ENCODE results near the gene PALM2AKAP2. TPM values are rescaled to one million over a fixed set of nuclear protein-coding genes. Genes with fewer than 3 reads are reported as not detected.

PALM2AKAP2 gene
- total and polyA plus RNA-seq, 10 of the 15 experiments (the other 5 are each of a cell fraction or from before 2014, with no cell fraction given), result 0.01 TPM; not detected in 9

- no peaks in the 10 kb centered on the region for H3K9me3 ChIP-seq (replicated peaks; ENCODE audit: control insufficient read depth, insufficient read depth, low read length)
- RAD21 ChIA-PET (ENCODE audit: unreplicated experiment), result no interaction called here
- DNase-seq (ENCODE audit: low read depth, low spot score) (no peak), FAIRE-seq (no peak), ATAC-seq (no peak)
- no peak overlapping the region for H3K9ac ChIP-seq (ENCODE audit: control insufficient read depth, insufficient read depth, low read length)
- H3K4me2 ChIP-seq (ENCODE audit: control insufficient read depth, insufficient read depth), result no peak overlapping the region
- CTCF ChIA-PET, result no interaction called here
- no peaks in the 10 kb centered on the region; a peak in 1 of 4 replicates for H3K27me3 ChIP-seq (replicated peaks in 1 of 2; ENCODE audit: control insufficient read depth in 2 of 2, insufficient read depth in 2 of 2, low read length in 1 of 2)
- no peaks in the 10 kb centered on the region for H3K79me2 ChIP-seq (ENCODE audit: control insufficient read depth, insufficient read depth, low read length)
- no peak for TF ChIP-seq NFYA (IDR thresholded peaks at IDR 0.05; ENCODE audit: borderline replicate concordance, low read depth, low read length)
- no peak for TF ChIP-seq CREM (IDR thresholded peaks at IDR 0.05; ENCODE audit: low read depth)
- no peak for TF ChIP-seq DPF2 (IDR thresholded peaks at IDR 0.05)
- TF ChIP-seq CHD2 (IDR thresholded peaks at IDR 0.05; ENCODE audit: borderline replicate concordance, low read depth, low read length), result no peak
- TF ChIP-seq POLR2A (IDR thresholded peaks at IDR 0.05; ENCODE audit: low read depth, low read length), result no peak
- TF ChIP-seq IRF4 (IDR thresholded peaks at IDR 0.05; ENCODE audit: low read depth, low read length), result no peak
- no peak for TF ChIP-seq KDM1A (IDR thresholded peaks at IDR 0.05; ENCODE audit: borderline replicate concordance)
- TF ChIP-seq EED (IDR thresholded peaks at IDR 0.05; ENCODE audit: low read depth), result no peak
- TF ChIP-seq PKNOX1 (IDR thresholded peaks at IDR 0.05), result no peak
- no peaks in the 10 kb centered on the region for H4K20me1 ChIP-seq (ENCODE audit: control insufficient read depth, insufficient read depth)
- H3K36me3 ChIP-seq (ENCODE audit: control insufficient read depth in 2 of 2, insufficient read depth in 2 of 2, low read length in 1 of 2), result no peaks in the 10 kb centered on the region
- 38% methylated on average over 3 of the region's 3 CpGs for WGBS (ENCODE audit: insufficient coverage, insufficient replicate concordance, low lambda C conversion rate, missing lambda C conversion rate)
- SMC1A ChIA-PET (ENCODE audit: uncharacterized antibody, unreplicated experiment), result no interaction called here
- H3K4me1 ChIP-seq (ENCODE audit: control insufficient read depth, insufficient read depth, low read length), result no peaks in the 10 kb centered on the region
- H3K4me3 ChIP-seq, result no peak overlapping the region
- in situ Hi-C loops (cut with MboI) (no loop called here), intact Hi-C loops (cut with micrococcal nuclease; ENCODE audit: unreplicated experiment) (no loop called here)
- POLR2A ChIA-PET, result no interaction called here
- H2AFZ ChIP-seq (ENCODE audit: control insufficient read depth, low read depth, low read length), result no peak overlapping the region
- BruUV-seq (replicated peaks), result no TSS peak
- H3K27ac ChIP-seq (ENCODE audit: control insufficient read depth, insufficient read depth), result no peak overlapping the region
These were observed 49.8 kb upstream of the PALM2AKAP2 start for GRCh38 chr9:109730228-109730627.

GRCh38 chr9:109733690-109734089 is 46.3 kb upstream of the PALM2AKAP2 start:
- Histone ChIP-seq H3K36me3 (ENCODE audit: control insufficient read depth in 2 of 2, insufficient read depth in 2 of 2, low read length in 1 of 2) (no peaks in the 10 kb centered on the region), H3K4me3 (no peak overlapping the region), H3K79me2 (ENCODE audit: control insufficient read depth, insufficient read depth, low read length) (no peaks in the 10 kb centered on the region), H3K27me3 (replicated peaks in 1 of 2; ENCODE audit: control insufficient read depth in 2 of 2, insufficient read depth in 2 of 2, low read length in 1 of 2) (no peaks in the 10 kb centered on the region; a peak in 1 of 4 replicates), H3K9me3 (replicated peaks; ENCODE audit: control insufficient read depth, insufficient read depth, low read length) (no peaks in the 10 kb centered on the region), H3K4me1 (ENCODE audit: control insufficient read depth, insufficient read depth, low read length) (no peaks in the 10 kb centered on the region), H3K4me2 (ENCODE audit: control insufficient read depth, insufficient read depth) (no peak overlapping the region), H3K9ac (ENCODE audit: control insufficient read depth, insufficient read depth, low read length) (no peak overlapping the region), H4K20me1 (ENCODE audit: control insufficient read depth, insufficient read depth) (no peaks in the 10 kb centered on the region), H2AFZ (ENCODE audit: control insufficient read depth, low read depth, low read length) (no peak overlapping the region), H3K27ac (ENCODE audit: control insufficient read depth, insufficient read depth) (no peak overlapping the region)
- DNase-seq (ENCODE audit: low read depth, low spot score) (no peak), FAIRE-seq (no peak), ATAC-seq (no peak)
- RAD21 ChIA-PET (ENCODE audit: unreplicated experiment), result no interaction called here
- SMC1A ChIA-PET (ENCODE audit: uncharacterized antibody, unreplicated experiment), result interaction anchor here (1.5 kb wide), 1 partner anchor 32 kb away, joined by 3 read pairs; no protein-coding TSS in a partner anchor
- no TSS peak for BruUV-seq (replicated peaks)
- CTCF ChIA-PET, result no interaction called here
- intact Hi-C loops (cut with micrococcal nuclease; ENCODE audit: unreplicated experiment), result no loop called here
- in situ Hi-C loops (cut with MboI), result no loop called here
- POLR2A ChIA-PET, result no interaction called here
- 0% methylated on average over 2 of the region's 2 CpGs for WGBS (ENCODE audit: insufficient coverage, insufficient replicate concordance, low lambda C conversion rate, missing lambda C conversion rate)
- TF ChIP-seq KLF5 (IDR thresholded peaks at IDR 0.05; ENCODE audit: partially characterized antibody), result no peak
- TF ChIP-seq EZH2 (IDR thresholded peaks at IDR 0.05; ENCODE audit: borderline replicate concordance, control insufficient read depth, low read depth, low read length), result no peak
- no peak for TF ChIP-seq SRF (IDR thresholded peaks at IDR 0.05; ENCODE audit: low read depth in 2 of 2, low read length in 2 of 2)
- no peak for TF ChIP-seq SUPT20H (IDR thresholded peaks at IDR 0.05; ENCODE audit: borderline replicate concordance, control insufficient read depth, low read depth, low read length)
- no peak for TF ChIP-seq ZBTB4 (CRISPR knock-in tag; IDR thresholded peaks at IDR 0.05)
- TF ChIP-seq IKZF2 (IDR thresholded peaks at IDR 0.05), result no peak
- no peak for TF ChIP-seq ZNF384 (IDR thresholded peaks at IDR 0.05; ENCODE audit: borderline replicate concordance, low read depth, low read length)
